DMS 273 treated with DMSO at 0.1 percent for 48 hours (cell line): ENCODE data around the gene JAKMIP2.
A peak's percentile ranks its signal among the peaks of the same experiment; 100 is the strongest.
"Not testable (repeated sequence)": the region's sequence is repeated elsewhere in the genome, so short reads cannot be mapped to it uniquely, and the experiment has no call there.

ENCODE experiments used
- DNase-seq: peaks from one replicate; lab custom pipeline; 2025; lab: John Stamatoyannopoulos, UW

Gene JAKMIP2

GRCh38 chr5:147601652-147602051 lies 180.9 kb downstream of the JAKMIP2 start:
- no peak for DNase-seq

GRCh38 chr5:147591120-147591519 lies 191.4 kb downstream of the JAKMIP2 start:
- no peak for DNase-seq

GRCh38 chr5:147590096-147590495 lies 192.4 kb downstream of the JAKMIP2 start:
- no peak for DNase-seq

GRCh38 chr5:147586832-147587231 lies 195.7 kb downstream of the JAKMIP2 start:
- DNase-seq, result no peak

- no peak for DNase-seq
Measured at GRCh38 chr5:147586221-147586620, 196.3 kb downstream of the JAKMIP2 start.

- not testable (repeated sequence) for DNase-seq
Measured at GRCh38 chr5:147582272-147582671, 200.3 kb downstream of the JAKMIP2 start.

- DNase-seq, result not testable (repeated sequence)
Measured at GRCh38 chr5:147580418-147580817, 202.1 kb downstream of the JAKMIP2 start.

- peak; percentile 51 for DNase-seq
Measured at GRCh38 chr5:147578228-147579024, 204.1 kb downstream of the JAKMIP2 start.

GRCh38 chr5:147576646-147577535 lies 205.6 kb downstream of the JAKMIP2 start:
- DNase-seq, result no peak

GRCh38 chr5:147575598-147575997 lies 206.9 kb downstream of the JAKMIP2 start:
- DNase-seq, result no peak

GRCh38 chr5:147573211-147573610 lies 209.3 kb downstream of the JAKMIP2 start:
- no peak for DNase-seq

GRCh38 chr5:147568710-147569406 lies 213.7 kb downstream of the JAKMIP2 start:
- DNase-seq, result no peak

- no peak for DNase-seq
Measured at GRCh38 chr5:147567917-147568598, 214.5 kb downstream of the JAKMIP2 start.

- no peak for DNase-seq
Measured at GRCh38 chr5:147565524-147565923, 217.0 kb downstream of the JAKMIP2 start.

GRCh38 chr5:147564124-147564486 lies 218.4 kb downstream of the JAKMIP2 start:
- DNase-seq, result no peak

- no peak for DNase-seq
Measured at GRCh38 chr5:147563466-147564123, 218.9 kb downstream of the JAKMIP2 start.

- no peak for DNase-seq
Measured at GRCh38 chr5:147561435-147561834, 221.1 kb downstream of the JAKMIP2 start.

GRCh38 chr5:147560718-147561331 lies 221.7 kb downstream of the JAKMIP2 start:
- no peak for DNase-seq

GRCh38 chr5:147559749-147560148 lies 222.8 kb downstream of the JAKMIP2 start:
- no peak for DNase-seq

- peak; percentile 42 for DNase-seq
Measured at GRCh38 chr5:147558826-147559225, 223.7 kb downstream of the JAKMIP2 start.
